Measurements from ENCODE around the gene MID1. TPM values are rescaled to one million over a fixed set of nuclear protein-coding genes. Genes with fewer than 3 reads are reported as not detected.

MID1 gene
- total RNA-seq, 4 donors from 2014 or later, result 5.0 to 8.0 (median 6.4) TPM

- WGBS, result 57% methylated on average over 6 of the region's 6 CpGs
- no peak overlapping the region for H3K27ac ChIP-seq
- no peaks in the 10 kb centered on the region for H3K27me3 ChIP-seq
- no peak for DNase-seq (ENCODE audit: low spot score in 2 of 2)
- H3K4me3 ChIP-seq, result no peak overlapping the region
- H3K4me1 ChIP-seq, result no peaks in the 10 kb centered on the region
- TF ChIP-seq EP300 (IDR thresholded peaks at IDR 0.05) (no peak), POLR2A (IDR thresholded peaks at IDR 0.05) (no peak)
- H3K9me3 ChIP-seq, result no peaks in the 10 kb centered on the region
- no peaks in the 10 kb centered on the region for H3K36me3 ChIP-seq
Observed at GRCh38 chrX:10474913-10475568, 145.3 kb downstream of the MID1 start.

- Histone ChIP-seq H3K27ac (no peak overlapping the region), H3K4me3 (no peak overlapping the region), H3K27me3 (no peaks in the 10 kb centered on the region), H3K9me3 (no peaks in the 10 kb centered on the region), H3K4me1 (no peaks in the 10 kb centered on the region), H3K36me3 (no peaks in the 10 kb centered on the region)
- no peak for TF ChIP-seq POLR2A (IDR thresholded peaks at IDR 0.05)
- no peak for DNase-seq (ENCODE audit: low spot score in 2 of 2)
- WGBS, result 49% methylated on average over 1 of the region's 1 CpG
Observed at GRCh38 chrX:10474510-10474909, 145.9 kb downstream of the MID1 start.

- TF ChIP-seq EP300 (IDR thresholded peaks at IDR 0.05), result no peak
- no peak for TF ChIP-seq POLR2AphosphoS5 (IDR thresholded peaks at IDR 0.05)
- no peak for TF ChIP-seq CTCF (IDR thresholded peaks at IDR 0.05)
- TF ChIP-seq POLR2A (IDR thresholded peaks at IDR 0.05), result no peak
- Histone ChIP-seq H3K36me3 (no peaks in the 10 kb centered on the region), H3K4me3 (no peak overlapping the region), H3K4me1 (no peaks in the 10 kb centered on the region), H3K9me3 (no peaks in the 10 kb centered on the region), H3K27me3 (no peaks in the 10 kb centered on the region), H3K27ac (no peak overlapping the region)
- WGBS, result 68% methylated on average over 3 of the region's 3 CpGs
- no peak for DNase-seq (ENCODE audit: low spot score in 2 of 2)
Observed at GRCh38 chrX:10471418-10471817, 149.0 kb downstream of the MID1 start.

- no peaks in the 10 kb centered on the region for H3K9me3 ChIP-seq
- H3K4me1 ChIP-seq, result no peaks in the 10 kb centered on the region
- TF ChIP-seq EP300 (IDR thresholded peaks at IDR 0.05) (no peak), POLR2A (IDR thresholded peaks at IDR 0.05) (no peak), POLR2AphosphoS5 (IDR thresholded peaks at IDR 0.05) (no peak), CTCF (IDR thresholded peaks at IDR 0.05) (no peak)
- H3K36me3 ChIP-seq, result no peaks in the 10 kb centered on the region
- no peaks in the 10 kb centered on the region for H3K27me3 ChIP-seq
- no peak for DNase-seq (ENCODE audit: low spot score in 2 of 2)
- H3K27ac ChIP-seq, result no peak overlapping the region
- H3K4me3 ChIP-seq, result no peak overlapping the region
Observed at GRCh38 chrX:10470009-10470408, 150.4 kb downstream of the MID1 start.

- TF ChIP-seq POLR2AphosphoS5 (IDR thresholded peaks at IDR 0.05) (no peak), CTCF (IDR thresholded peaks at IDR 0.05) (no peak), POLR2A (IDR thresholded peaks at IDR 0.05) (no peak), EP300 (IDR thresholded peaks at IDR 0.05) (no peak)
- no peak for DNase-seq (ENCODE audit: low spot score in 2 of 2)
- no peaks in the 10 kb centered on the region for H3K36me3 ChIP-seq
- H3K4me1 ChIP-seq, result no peaks in the 10 kb centered on the region
- H3K9me3 ChIP-seq, result no peaks in the 10 kb centered on the region
- no peaks in the 10 kb centered on the region for H3K27me3 ChIP-seq
- no peak overlapping the region for H3K27ac ChIP-seq
- H3K4me3 ChIP-seq, result no peak overlapping the region
- WGBS, result 70% methylated on average over 3 of the region's 3 CpGs
Observed at GRCh38 chrX:10467793-10468192, 152.6 kb downstream of the MID1 start.

GRCh38 chrX:10465254-10465653, 155.1 kb downstream of the MID1 start:
- Histone ChIP-seq H3K36me3 (no peaks in the 10 kb centered on the region), H3K27ac (no peak overlapping the region), H3K4me3 (no peak overlapping the region), H3K27me3 (no peaks in the 10 kb centered on the region), H3K4me1 (no peaks in the 10 kb centered on the region), H3K9me3 (no peaks in the 10 kb centered on the region)
- WGBS, result 93% methylated on average over 2 of the region's 2 CpGs
- TF ChIP-seq POLR2A (IDR thresholded peaks at IDR 0.05) (no peak), POLR2AphosphoS5 (IDR thresholded peaks at IDR 0.05) (no peak), EP300 (IDR thresholded peaks at IDR 0.05) (no peak), CTCF (IDR thresholded peaks at IDR 0.05) (no peak)
- DNase-seq (ENCODE audit: low spot score in 2 of 2), result no peak

All from suprapubic skin (tissue), 4 donors.